IMR-90 (cell line): ENCODE measurements around the gene ALDH18A1. TPM values are rescaled to one million over a fixed set of nuclear protein-coding genes. Genes with fewer than 3 reads are reported as not detected.
A peak's percentile ranks its signal among the peaks of the same experiment; 100 is the strongest.

Experiments used
- ATAC-seq: fragments of 200-7000 bp; cut with Tn5 transposase; 2 replicates; pipeline ENCODE4 v1.9.1; 2020; ENCODE audit warnings: low read depth, mild to moderate bottlenecking, moderate library complexity
- BruUV-seq: library from RNA; stranded (reverse); fragments of 400-500 nt; replicated peaks from 2 replicates; lab custom pipeline; 2021; lab: Mats Ljungman, UMichigan
- CTCF ChIA-PET: fragments of 300-600 bp; formaldehyde crosslinking; extraction: SDS; loops from one replicate; lab custom pipeline; 2021; ENCODE audit warnings: antibody characterized with exemption; lab: Yijun Ruan, JAX
- POLR2A ChIA-PET: fragments of 300-600 bp; sonication (Branson Sonifier 250); formaldehyde crosslinking; loops from one replicate; lab custom pipeline; 2022; ENCODE audit warnings: antibody characterized with exemption; ENCODE audit not compliant: unreplicated experiment; lab: Charles Lee
- DNase-seq: peaks from one replicate; pipeline ENCODE4 v3.0.0; 2013
- H2AFZ ChIP-seq: replicated peaks from 2 replicates; pipeline ENCODE3; 2013; ENCODE audit warnings: low read length, mild to moderate bottlenecking; ENCODE audit not compliant: poor library complexity
- H2AK5ac ChIP-seq: 2 replicates; pipeline ENCODE4 v1.6.1; 2013; ENCODE audit warnings: low read depth, low read length, inconsistent platforms
- H2AK9ac ChIP-seq: replicated peaks from 2 replicates; pipeline ENCODE3; 2013; ENCODE audit warnings: mild to moderate bottlenecking, low read depth, low read length, moderate library complexity; ENCODE audit not compliant: poor library complexity
- H2BK120ac ChIP-seq: 2 replicates; pipeline ENCODE4 v1.6.1; 2013; ENCODE audit warnings: low read depth, low read length, inconsistent platforms
- H2BK15ac ChIP-seq: 3 replicates; pipeline ENCODE4 v1.6.1; 2013; ENCODE audit warnings: low read depth, low read length, inconsistent platforms
- H2BK20ac ChIP-seq: 2 replicates; pipeline ENCODE4 v1.6.1; 2013; ENCODE audit warnings: low read depth, mild to moderate bottlenecking, inconsistent platforms, low read length, moderate library complexity
- H2BK5ac ChIP-seq: 2 replicates; pipeline ENCODE4 v1.6.1; 2013; ENCODE audit warnings: mild to moderate bottlenecking, low read depth, low read length, inconsistent platforms; ENCODE audit not compliant: poor library complexity, severe bottlenecking
- H3K14ac ChIP-seq: replicated peaks from 2 replicates; pipeline ENCODE4 v1.6.1; 2013; ENCODE audit warnings: low read depth, low read length, inconsistent platforms
- H3K18ac ChIP-seq: 2 replicates; pipeline ENCODE4 v1.6.1; 2013; ENCODE audit warnings: low read depth, low read length, control low read depth
- H3K23ac ChIP-seq: 2 replicates; pipeline ENCODE4 v1.6.1; 2013; ENCODE audit warnings: low read depth, low read length, inconsistent platforms
- H3K27ac ChIP-seq: 2 replicates; pipeline ENCODE4 v1.5.1; 2013; ENCODE audit warnings: mild to moderate bottlenecking, control low read depth, low read length; ENCODE audit not compliant: insufficient read depth
- H3K27me3 ChIP-seq: 2 replicates; pipeline ENCODE4 v1.6.1; 2013; ENCODE audit warnings: low read length; ENCODE audit not compliant: control insufficient read depth, insufficient read depth
- H3K36me3 ChIP-seq: 2 replicates; pipeline ENCODE4 v1.6.1; 2013; ENCODE audit warnings: low read length, mixed read lengths; ENCODE audit not compliant: control insufficient read depth, insufficient read depth
- H3K4ac ChIP-seq: 2 replicates; pipeline ENCODE4 v1.6.1; 2013; ENCODE audit warnings: low read depth, low read length, inconsistent platforms
- H3K4me1 ChIP-seq: 2 replicates; pipeline ENCODE4 v1.6.1; 2013; ENCODE audit warnings: low read length, mixed read lengths; ENCODE audit not compliant: control insufficient read depth, insufficient read depth
- H3K4me2 ChIP-seq: 2 replicates; pipeline ENCODE4 v1.6.1; 2013; ENCODE audit warnings: low read depth, mild to moderate bottlenecking, control low read depth, low read length, moderate library complexity
- H3K4me3 ChIP-seq: 2 replicates; pipeline ENCODE4 v1.5.1; 2013; ENCODE audit warnings: low read depth, mild to moderate bottlenecking, control low read depth, low read length, moderate library complexity; ENCODE audit not compliant: insufficient read depth
- H3K56ac ChIP-seq: 2 replicates; pipeline ENCODE4 v1.6.1; 2013; ENCODE audit warnings: low read length, inconsistent platforms; ENCODE audit not compliant: insufficient read depth; ENCODE audit errors: extremely low read depth
- H3K79me1 ChIP-seq, 2 experiments: 2 replicates each; pipeline ENCODE4 v1.6.1; 2013; ENCODE audit warnings: low read length in 2 of 2, inconsistent platforms in 1 of 2, low read depth in 1 of 2
- H3K9ac ChIP-seq: 2 replicates; pipeline ENCODE4 v1.6.1; 2013; ENCODE audit warnings: low read depth, low read length, control low read depth
- H3K9me1 ChIP-seq: 2 replicates; pipeline ENCODE4 v1.6.1; 2013; ENCODE audit warnings: low read length, inconsistent platforms; ENCODE audit not compliant: insufficient read depth
- H3K9me3 ChIP-seq: 2 replicates; pipeline ENCODE4 v1.6.1; 2013; ENCODE audit warnings: low read length; ENCODE audit not compliant: control insufficient read depth, insufficient read depth
- H4K20me1 ChIP-seq: 2 replicates; pipeline ENCODE4 v1.6.1; 2013; ENCODE audit warnings: low read length, inconsistent platforms; ENCODE audit not compliant: insufficient read depth
- H4K5ac ChIP-seq: 2 replicates; pipeline ENCODE4 v1.6.1; 2013; ENCODE audit warnings: mild to moderate bottlenecking, low read depth, low read length, control low read depth
- H4K8ac ChIP-seq, 2 experiments: 2 replicates each; pipeline ENCODE4 v1.6.1; 2013; ENCODE audit warnings: low read depth in 2 of 2, low read length in 2 of 2, control low read depth in 1 of 2, inconsistent platforms in 1 of 2
- H4K91ac ChIP-seq: 2 replicates; pipeline ENCODE4 v1.6.1; 2013; ENCODE audit warnings: low read depth, low read length, inconsistent platforms; ENCODE audit not compliant: insufficient read depth
- CHD1 ChIP-seq: IDR thresholded peaks from 2 replicates; pipeline ENCODE4 v1.6.1; 2012; ENCODE audit warnings: low read depth, low read length, improper control_type of control experiment
- MAFK ChIP-seq: IDR thresholded peaks from 2 replicates; pipeline ENCODE4 v1.6.1; 2012; ENCODE audit warnings: low read depth, low read length, improper control_type of control experiment
- NFE2L2 ChIP-seq: fragments of 150-350 bp; IDR thresholded peaks from 2 replicates; pipeline ENCODE4 v1.6.1; 2016; ENCODE audit warnings: low read depth, mild to moderate bottlenecking, low read length
- RFX5 ChIP-seq: IDR thresholded peaks from 2 replicates; pipeline ENCODE4 v1.8.0; 2012; ENCODE audit warnings: low read depth, mild to moderate bottlenecking, low read length, moderate library complexity
- USF2 ChIP-seq: fragments of 150-350 bp; IDR thresholded peaks from 2 replicates; pipeline ENCODE4 v1.6.1; 2017; ENCODE audit warnings: mild to moderate bottlenecking, antibody characterized with exemption, low read length, low read depth
- WGBS, 2 experiments: methylation state at CpG; one replicate each; pipeline versions ENCODE4 v1.1.5 to v1.1.7; 2013; ENCODE audit warnings: missing lambda C conversion rate in 2 of 2; ENCODE audit not compliant: insufficient read length in 1 of 2; ENCODE audit errors: extremely low coverage in 2 of 2; 5-methylcytosine and 5-hydroxymethylcytosine counted together
- dilution Hi-C: fragments of 300-500 bp; cut with HindIII; formaldehyde crosslinking; loops from one replicate; pipeline ENCODE4 v1.14.3; 2018; ENCODE audit warnings: low sequenced_read_pairs; ENCODE audit not compliant: unreplicated experiment
- in situ Hi-C: fragments of 300-500 bp; cut with MboI; formaldehyde crosslinking; loops from 3 replicates; pipeline ENCODE4 v1.14.3; 2019; ENCODE audit warnings: low sequenced_read_pairs, inconsistent platforms, mixed read lengths
- intact Hi-C: fragments of 100-400 bp; cut with micrococcal nuclease; formaldehyde crosslinking; loops from 2 replicates; pipeline ENCODE4 v1.10.0; 2022
- polyA plus RNA-seq, 3 experiments: library from polyadenylated mRNA; depleted of rRNA; stranded (reverse); fragments of >200 nt; gene quantifications; 2 replicates each; pipeline ENCODE4 v1.2.3, GENCODE V29; 2012; ENCODE audit warnings: low replicate concordance in 1 of 3
- total RNA-seq: library from RNA; depleted of rRNA; stranded (reverse); fragments of >200 nt; gene quantifications from 2 replicates; pipeline ENCODE4 v1.2.3, GENCODE V29; 2012

Gene ALDH18A1
- total and polyA plus RNA-seq, 2 of the 4 experiments (the other 2 are of a cell fraction) = 93.4 to 232 TPM

- TF ChIP-seq CHD1 (no peak), RFX5 (no peak)
These were observed 96.0 kb downstream of the ALDH18A1 start (continued) for GRCh38 chr10:95560278-95561176.

GRCh38 chr10:95559896-95560277 lies 96.6 kb downstream of the ALDH18A1 start:
- CTCF ChIA-PET = interaction anchor here (0.6 kb wide), 1 partner anchor 715 kb away, joined by 3 read pairs; no protein-coding TSS in a partner anchor
- H3K4me3 ChIP-seq = peak overlapping the region; percentile 68; the same call in 1 of the 2 replicates

More at GRCh38 chr10:95559896-95560277, 96.6 kb downstream of the ALDH18A1 start:
- no peaks in the 10 kb centered on the region for H3K36me3 ChIP-seq
- no peaks in the 10 kb centered on the region for H4K20me1 ChIP-seq
- H2BK20ac ChIP-seq = no peak overlapping the region
- H3K79me1 ChIP-seq = no peaks in the 10 kb centered on the region
- no peak overlapping the region for H2AFZ ChIP-seq
- no peak for TF ChIP-seq NFE2L2
- TF ChIP-seq USF2 = no peak
- TF ChIP-seq MAFK = no peak
- H3K18ac ChIP-seq = no peak overlapping the region
- no peak overlapping the region for H3K23ac ChIP-seq
- intact Hi-C loops (loop anchor here (2.0 kb wide), 1 partner anchor 133 kb away; the partner anchor contains the start of gene TCTN3), dilution Hi-C loops (no loop called here), in situ Hi-C loops (no loop called here)
- no peak overlapping the region for H3K56ac ChIP-seq
- H2BK5ac ChIP-seq = no peak overlapping the region
- no peak overlapping the region for H3K14ac ChIP-seq
- no peak overlapping the region for H2BK120ac ChIP-seq
- H2BK15ac ChIP-seq = no peak overlapping the region
- no peak overlapping the region for H4K91ac ChIP-seq
- H2AK9ac ChIP-seq = no peak overlapping the region
- H4K5ac ChIP-seq = no peak overlapping the region
- H3K9me3 ChIP-seq = no peaks in the 10 kb centered on the region
- H3K27me3 ChIP-seq = peaks cover 24% of the 10 kb centered on the region
- H3K4me1 ChIP-seq = no peaks in the 10 kb centered on the region
- no TSS peak for BruUV-seq
- no peaks in the 10 kb centered on the region for H3K9me1 ChIP-seq
- H3K9ac ChIP-seq = no peak overlapping the region
- DNase-seq (no peak), ATAC-seq (no peak)
- H3K27ac ChIP-seq = no peak overlapping the region
- POLR2A ChIA-PET = no interaction called here
- H3K4ac ChIP-seq = no peak overlapping the region
- H4K8ac ChIP-seq = no peak overlapping the region
- no peak overlapping the region for H2AK5ac ChIP-seq
- H3K4me2 ChIP-seq = peak overlapping the region; percentile 97
- WGBS, 2 experiments = 8% methylated on average over 3 of the region's 10 CpGs; no CpG with 5 or more reads in 1 of the 2 experiments
